Smooth muscle cell (in vitro differentiated cells): ENCODE results near the gene GBX1. TPM values are rescaled to one million over a fixed set of nuclear protein-coding genes. Genes with fewer than 3 reads are reported as not detected.

Experiments used
- DNase-seq: peaks from one replicate; lab custom pipeline; 2025; ENCODE audit not compliant: unreplicated experiment; lab: John Stamatoyannopoulos, UW
- H2AFZ ChIP-seq: fragments of 200-600 bp; sonication (generic); 2 replicates; pipeline ENCODE4 v1.6.0; 2016; ENCODE audit warnings: antibody characterized with exemption, low read depth, mild to moderate bottlenecking
- H3F3A ChIP-seq: fragments of 200-600 bp; sonication (generic); 2 replicates; pipeline ENCODE4 v1.6.0; 2017; ENCODE audit warnings: antibody characterized with exemption, low read depth
- H3K27ac ChIP-seq: fragments of 200-600 bp; sonication (generic); 2 replicates; pipeline ENCODE4 v1.5.1; 2016; ENCODE audit warnings: low read depth, mild to moderate bottlenecking
- H3K27me3 ChIP-seq: fragments of 200-600 bp; sonication (generic); 2 replicates; pipeline ENCODE4 v1.6.1; 2016; ENCODE audit warnings: low read depth, mild to moderate bottlenecking
- H3K36me3 ChIP-seq: fragments of 200-600 bp; sonication (generic); 2 replicates; pipeline ENCODE4 v1.5.1; 2016; ENCODE audit warnings: low read depth
- H3K4me1 ChIP-seq: fragments of 200-600 bp; sonication (generic); 2 replicates; pipeline ENCODE4 v1.5.1; 2016; ENCODE audit warnings: low read depth
- H3K4me2 ChIP-seq: fragments of 200-600 bp; sonication (generic); 2 replicates; pipeline ENCODE4 v1.6.0; 2016; ENCODE audit warnings: mild to moderate bottlenecking
- H3K4me3 ChIP-seq: fragments of 200-600 bp; sonication (generic); 2 replicates; pipeline ENCODE4 v1.5.1; 2016; ENCODE audit warnings: mild to moderate bottlenecking
- H3K79me2 ChIP-seq: fragments of 200-600 bp; sonication (generic); 2 replicates; pipeline ENCODE4 v1.6.0; 2016; ENCODE audit warnings: low read depth, mild to moderate bottlenecking
- H3K9ac ChIP-seq: fragments of 200-600 bp; sonication (generic); 2 replicates; pipeline ENCODE4 v1.6.0; 2016; ENCODE audit warnings: low read depth
- H3K9me3 ChIP-seq: fragments of 200-600 bp; sonication (generic); replicated peaks from 2 replicates; pipeline ENCODE4 v1.5.1; 2016; ENCODE audit warnings: low read depth
- H4K20me1 ChIP-seq: fragments of 200-600 bp; sonication (generic); 2 replicates; pipeline ENCODE4 v1.6.0; 2016; ENCODE audit warnings: low read depth
- CTCF ChIP-seq: fragments of 200-600 bp; sonication (generic); IDR thresholded peaks from 2 replicates; pipeline ENCODE4 v1.5.1; 2017; ENCODE audit warnings: borderline replicate concordance, mild to moderate bottlenecking, antibody characterized with exemption; ENCODE audit not compliant: insufficient read depth, poor library complexity, severe bottlenecking
- WGBS: methylation state at CpG from one replicate; pipeline ENCODE4 v1.1.7; 2016; ENCODE audit warnings: low lambda C conversion rate; 5-methylcytosine and 5-hydroxymethylcytosine counted together
- polyA plus RNA-seq: library from polyadenylated mRNA; unstranded; fragments of >200 nt; fragmentation: Nextera tagmentation; extraction: Ambion mirVana; gene quantifications from 2 replicates; pipeline ENCODE4 v1.2.1, GENCODE V29; 2016
- total RNA-seq: library from RNA; depleted of rRNA; stranded (reverse); fragments of >200 nt; gene quantifications from 2 replicates; pipeline ENCODE4 v1.2.3, GENCODE V29; 2014

GBX1 gene
- total and polyA plus RNA-seq, 2 experiments from 2014 or later, result not detected

GRCh38 chr7:151146761-151147160, 20.7 kb downstream of the GBX1 start:
- Histone ChIP-seq H3K27me3 (peaks cover 24% of the 10 kb centered on the region), H3K4me3 (no peak overlapping the region), H3K9me3 (no peaks in the 10 kb centered on the region), H3K79me2 (no peaks in the 10 kb centered on the region), H3K4me1 (no peaks in the 10 kb centered on the region), H3K27ac (no peak overlapping the region), H3F3A (no peaks in the 10 kb centered on the region), H2AFZ (no peak overlapping the region), H3K36me3 (no peaks in the 10 kb centered on the region), H3K9ac (no peak overlapping the region), H3K4me2 (no peak overlapping the region), H4K20me1 (no peaks in the 10 kb centered on the region)
- 83% methylated on average over 3 of the region's 3 CpGs for WGBS
- DNase-seq, result no peak
- no peak for TF ChIP-seq CTCF

- Histone ChIP-seq H3K27ac (no peak overlapping the region), H4K20me1 (peaks cover 10% of the 10 kb centered on the region), H3K4me2 (no peak overlapping the region), H2AFZ (no peak overlapping the region), H3K4me1 (no peaks in the 10 kb centered on the region), H3K27me3 (peaks cover under 1% of the 10 kb centered on the region), H3K79me2 (no peaks in the 10 kb centered on the region), H3F3A (no peaks in the 10 kb centered on the region), H3K9ac (no peak overlapping the region), H3K9me3 (no peaks in the 10 kb centered on the region), H3K4me3 (no peak overlapping the region), H3K36me3 (no peaks in the 10 kb centered on the region)
- WGBS, result 98% methylated on average over 6 of the region's 7 CpGs
- no peak for DNase-seq
- no peak for TF ChIP-seq CTCF
Observed at GRCh38 chr7:151144387-151144786, 23.1 kb downstream of the GBX1 start.

GRCh38 chr7:151143261-151144015, 24.1 kb downstream of the GBX1 start:
- Histone ChIP-seq H4K20me1 (peaks cover 10% of the 10 kb centered on the region), H3K27ac (no peak overlapping the region), H3K4me1 (peaks cover 7% of the 10 kb centered on the region), H2AFZ (no peak overlapping the region), H3K9me3 (no peaks in the 10 kb centered on the region), H3K79me2 (no peaks in the 10 kb centered on the region), H3K27me3 (no peaks in the 10 kb centered on the region), H3F3A (no peaks in the 10 kb centered on the region), H3K9ac (no peak overlapping the region), H3K36me3 (no peaks in the 10 kb centered on the region), H3K4me2 (no peak overlapping the region), H3K4me3 (no peak overlapping the region)
- no peak for DNase-seq
- TF ChIP-seq CTCF, result no peak
- 97% methylated on average over 25 of the region's 25 CpGs for WGBS

- Histone ChIP-seq H3K79me2 (no peaks in the 10 kb centered on the region), H3K4me2 (no peak overlapping the region)
Observed at GRCh38 chr7:151142686-151143040, 24.8 kb downstream of the GBX1 start.

More at GRCh38 chr7:151142686-151143040, 24.8 kb downstream of the GBX1 start:
- H3F3A ChIP-seq, result no peaks in the 10 kb centered on the region
- no peak for TF ChIP-seq CTCF
- H3K9ac ChIP-seq, result no peak overlapping the region
- no peaks in the 10 kb centered on the region for H3K27me3 ChIP-seq
- H4K20me1 ChIP-seq, result peaks cover 10% of the 10 kb centered on the region
- H3K4me3 ChIP-seq, result no peak overlapping the region
- DNase-seq, result no peak
- no peak overlapping the region for H2AFZ ChIP-seq
- H3K27ac ChIP-seq, result no peak overlapping the region
- H3K4me1 ChIP-seq, result peaks cover 14% of the 10 kb centered on the region
- no peaks in the 10 kb centered on the region for H3K9me3 ChIP-seq
- WGBS, result 76% methylated on average over 10 of the region's 10 CpGs
- H3K36me3 ChIP-seq, result no peaks in the 10 kb centered on the region
